Loucy (cell line): ENCODE data around the gene GRAP.

Source experiments
- H2AFZ ChIP-seq: fragments of 200-600 bp; sonication (generic); 2 replicates; pipeline ENCODE4 v1.6.0; 2016; ENCODE audit warnings: antibody characterized with exemption, mild to moderate bottlenecking, low read length, moderate library complexity
- H3F3A ChIP-seq: fragments of 200-600 bp; 2 replicates; pipeline ENCODE4 v1.6.0; 2016; ENCODE audit warnings: antibody characterized with exemption, low read depth, mild to moderate bottlenecking
- H3K27me3 ChIP-seq: fragments of 200-600 bp; sonication (generic); 2 replicates; pipeline ENCODE4 v1.6.1; 2014; ENCODE audit warnings: low read length, mild to moderate bottlenecking; ENCODE audit not compliant: insufficient read depth, poor library complexity, severe bottlenecking
- H3K36me3 ChIP-seq: fragments of 200-600 bp; sonication (generic); 2 replicates; pipeline ENCODE4 v1.6.1; 2016; ENCODE audit warnings: low read length; ENCODE audit not compliant: insufficient read depth
- H3K4me1 ChIP-seq: fragments of 200-600 bp; sonication (generic); 2 replicates; pipeline ENCODE4 v1.5.1; 2014; ENCODE audit warnings: low read length, mild to moderate bottlenecking; ENCODE audit not compliant: insufficient read depth, poor library complexity, severe bottlenecking
- H3K4me2 ChIP-seq: fragments of 200-600 bp; sonication (generic); 2 replicates; pipeline ENCODE4 v1.6.0; 2014; ENCODE audit warnings: antibody characterized with exemption, low read length, low read depth, mild to moderate bottlenecking; ENCODE audit not compliant: poor library complexity, severe bottlenecking
- H3K4me3 ChIP-seq: fragments of 200-600 bp; sonication (generic); 2 replicates; pipeline ENCODE4 v1.5.1; 2014; ENCODE audit warnings: low read length, mild to moderate bottlenecking, mixed read lengths; ENCODE audit not compliant: poor library complexity, severe bottlenecking
- H3K79me2 ChIP-seq: fragments of 200-600 bp; sonication (generic); 2 replicates; pipeline ENCODE4 v1.6.1; 2014; ENCODE audit warnings: low read length; ENCODE audit not compliant: insufficient read depth
- H3K9ac ChIP-seq: fragments of 200-600 bp; sonication (generic); 2 replicates; pipeline ENCODE4 v1.6.0; 2014; ENCODE audit warnings: mild to moderate bottlenecking, low read depth, low read length, moderate library complexity; ENCODE audit not compliant: poor library complexity, severe bottlenecking
- H3K9me2 ChIP-seq: fragments of 200-600 bp; sonication (generic); replicated peaks from 2 replicates; pipeline ENCODE4 v1.6.1; 2016; ENCODE audit warnings: low read depth, low read length, mixed read lengths
- H3K9me3 ChIP-seq: fragments of 200-600 bp; sonication (generic); 2 replicates; pipeline ENCODE4 v1.6.1; 2014; ENCODE audit warnings: mild to moderate bottlenecking, antibody characterized with exemption, low read length, low read depth; ENCODE audit not compliant: insufficient read depth
- H4K20me1 ChIP-seq: fragments of 200-600 bp; sonication (generic); 2 replicates; pipeline ENCODE4 v1.6.0; 2014; ENCODE audit warnings: antibody characterized with exemption, low read length, mild to moderate bottlenecking; ENCODE audit not compliant: insufficient read depth, poor library complexity, severe bottlenecking
- CTCF ChIP-seq: fragments of 200-600 bp; sonication (generic); conservative IDR thresholded peaks from 2 replicates; pipeline ENCODE4 v1.5.1; 2014; ENCODE audit warnings: mild to moderate bottlenecking, antibody characterized with exemption, low read length
- EZH2phosphoT487 ChIP-seq: fragments of 200-600 bp; IDR thresholded peaks from 2 replicates; pipeline ENCODE4 v1.6.1; 2018; ENCODE audit warnings: antibody characterized with exemption, mild to moderate bottlenecking, moderate library complexity, borderline replicate concordance

GRAP gene

GRCh38 chr17:19004421-19005136 lies 42.2 kb downstream of the GRAP start, which contains the start of gene FAM83G:
Gene FAM83G (minus strand): TSS chr17:19004764. CDS start chr17:19004041, 723 bp downstream.
- Histone ChIP-seq H3K4me2 (no peak within 1 kb of the TSS), H3K36me3 (no peaks in the 10 kb centered on the region)

GRCh38 chr17:19003543-19004420 lies 43.0 kb downstream of the GRAP start:
- Histone ChIP-seq H3F3A (no peaks in the 10 kb centered on the region), H3K4me3 (no peak overlapping the region), H3K79me2 (no peaks in the 10 kb centered on the region), H3K9me3 (0 out of 2 replicates have a peak, but pooled peaks cover 4% of the 10 kb centered on the region), H3K36me3 (no peaks in the 10 kb centered on the region), H3K9ac (no peak overlapping the region), H4K20me1 (no peaks in the 10 kb centered on the region), H3K4me2 (no peak overlapping the region), H2AFZ (no peak overlapping the region), H3K9me2 (no peaks in the 10 kb centered on the region), H3K4me1 (peaks cover 18% of the 10 kb centered on the region), H3K27me3 (no peaks in the 10 kb centered on the region)
- TF ChIP-seq CTCF (no peak), EZH2phosphoT487 (no peak)

More at GRCh38 chr17:19004421-19005136, 42.2 kb downstream of the GRAP start, which contains the start of gene FAM83G:
- Histone ChIP-seq H3K9ac (no peak within 1 kb of the TSS), H3K79me2 (no peaks in the 10 kb centered on the region), H3K9me3 (0 out of 2 replicates have a peak, but pooled peaks cover 4% of the 10 kb centered on the region), H3K4me3 (no peak within 1 kb of the TSS), H2AFZ (no peak within 1 kb of the TSS), H3K4me1 (peaks cover 18% of the 10 kb centered on the region), H3K27me3 (no peaks in the 10 kb centered on the region), H3K9me2 (no peaks in the 10 kb centered on the region), H3F3A (no peaks in the 10 kb centered on the region), H4K20me1 (no peaks in the 10 kb centered on the region)
- no peak for TF ChIP-seq CTCF
- no peak for TF ChIP-seq EZH2phosphoT487

GRCh38 chr17:19002805-19003542 lies 43.8 kb downstream of the GRAP start:
- Histone ChIP-seq H3K36me3 (no peaks in the 10 kb centered on the region), H3K79me2 (no peaks in the 10 kb centered on the region), H2AFZ (no peak overlapping the region), H3K9me2 (no peaks in the 10 kb centered on the region), H3K4me3 (no peak overlapping the region), H4K20me1 (no peaks in the 10 kb centered on the region), H3K4me1 (peaks cover 18% of the 10 kb centered on the region), H3K27me3 (no peaks in the 10 kb centered on the region), H3F3A (no peaks in the 10 kb centered on the region), H3K9ac (no peak overlapping the region), H3K9me3 (0 out of 2 replicates have a peak, but pooled peaks cover 4% of the 10 kb centered on the region), H3K4me2 (no peak overlapping the region)
- no peak for TF ChIP-seq CTCF
- TF ChIP-seq EZH2phosphoT487: no peak
